Activated CD4-positive, alpha-beta T cell treated with anti-CD3 and anti-CD28 coated beads for 36 hours (primary cell): Measurements from ENCODE around the gene CLCN6. TPM values are rescaled to one million over a fixed set of nuclear protein-coding genes. Genes with fewer than 3 reads are reported as not detected.

Experiments
- ATAC-seq: fragments of 200-7000 bp; cut with Tn5 transposase; one replicate; pipeline ENCODE4 v1.10.0; 2021; ENCODE audit warnings: mild to moderate bottlenecking, moderate library complexity
- CTCF ChIA-PET: fragments of 350-600 bp; sonication (Branson Sonifier 250); formaldehyde crosslinking; loops from one replicate; lab custom pipeline; 2021; ENCODE audit warnings: antibody characterized with exemption; lab: Charles Lee
- POLR2A ChIA-PET: fragments of 350-600 bp; sonication (Branson Sonifier 250); formaldehyde crosslinking; loops from one replicate; lab custom pipeline; 2021; ENCODE audit warnings: antibody characterized with exemption, inconsistent platforms; lab: Charles Lee
- DNase-seq: peaks from one replicate; pipeline ENCODE4 v3.0.0-alpha.2; 2020
- H3K27ac Mint-ChIP-seq: one replicate; pipeline ENCODE4 v1.8.0; 2021; ENCODE audit warnings: mixed read lengths
- H3K27me3 Mint-ChIP-seq: one replicate; pipeline ENCODE4 v1.8.0; 2021; ENCODE audit warnings: mixed read lengths
- H3K36me3 Mint-ChIP-seq: one replicate; pipeline ENCODE4 v1.8.0; 2021; ENCODE audit warnings: low read depth, mixed read lengths
- H3K4me1 Mint-ChIP-seq: one replicate; pipeline ENCODE4 v1.8.0; 2021; ENCODE audit warnings: mixed read lengths
- H3K4me3 Mint-ChIP-seq: one replicate; pipeline ENCODE4 v1.8.0; 2021; ENCODE audit warnings: mild to moderate bottlenecking, moderate library complexity, mixed read lengths
- H3K9me3 Mint-ChIP-seq: one replicate; pipeline ENCODE4 v1.8.0; 2021; ENCODE audit warnings: low read depth, mixed read lengths
- intact Hi-C, 2 experiments: fragments of 100-400 bp; cut with DNase I in 1 of 2; cut with micrococcal nuclease in 1 of 2; formaldehyde crosslinking; loops; one replicate each; pipeline versions ENCODE4 v1.14.2 to v1.15.1; 2022 to 2024; cut with DNase I, micrococcal nuclease
- total RNA-seq, 2 experiments: library from RNA; stranded (reverse); gene quantifications; one replicate each; pipeline ENCODE4 v1.2.3, GENCODE V29; 2021

The CLCN6 gene
- total RNA-seq, 2 experiments from 2014 or later = 9.4 to 9.5 TPM

GRCh38 chr1:11858968-11859871 lies 53.2 kb downstream of the CLCN6 start:
- Mint-ChIP-seq H3K27me3 (peaks cover 46% of the 10 kb centered on the region), H3K27ac (no peak overlapping the region), H3K36me3 (no peaks in the 10 kb centered on the region), H3K9me3 (no peaks in the 10 kb centered on the region), H3K4me3 (no peak overlapping the region), H3K4me1 (no peaks in the 10 kb centered on the region)
- CTCF ChIA-PET = interaction anchor here (0.6 kb wide), 1 partner anchor 48 kb away, joined by 3 read pairs; no protein-coding TSS in a partner anchor
- intact Hi-C loops = no loop called here
- DNase-seq (peak; percentile 82), ATAC-seq (peak; percentile 60)
- POLR2A ChIA-PET = interaction anchor here (1.8 kb wide), 1 partner anchor 49 kb away, joined by 11 read pairs; no protein-coding TSS in a partner anchor

- Mint-ChIP-seq H3K27ac (no peak overlapping the region), H3K27me3 (peaks cover 46% of the 10 kb centered on the region), H3K4me1 (no peaks in the 10 kb centered on the region), H3K4me3 (no peak overlapping the region), H3K9me3 (no peaks in the 10 kb centered on the region), H3K36me3 (no peaks in the 10 kb centered on the region)
- DNase-seq (no peak), ATAC-seq (no peak)
- intact Hi-C loops = no loop called here
- ChIA-PET POLR2A (interaction anchor here (1.8 kb wide), 1 partner anchor 48 kb away, joined by 11 read pairs; no protein-coding TSS in a partner anchor), CTCF (no interaction called here)
Measured at GRCh38 chr1:11860083-11860482, 54.1 kb downstream of the CLCN6 start.

- POLR2A ChIA-PET = interaction anchor here (1.8 kb wide), 1 partner anchor 48 kb away, joined by 11 read pairs; no protein-coding TSS in a partner anchor
- CTCF ChIA-PET = no interaction called here
- intact Hi-C loops = no loop called here
- H3K27ac Mint-ChIP-seq = no peak overlapping the region
- no peak for ATAC-seq
- no peaks in the 10 kb centered on the region for H3K9me3 Mint-ChIP-seq
- peaks cover 46% of the 10 kb centered on the region for H3K27me3 Mint-ChIP-seq
- DNase-seq = no peak
- no peak overlapping the region for H3K4me3 Mint-ChIP-seq
- H3K36me3 Mint-ChIP-seq = no peaks in the 10 kb centered on the region
- no peaks in the 10 kb centered on the region for H3K4me1 Mint-ChIP-seq
Measured at GRCh38 chr1:11860587-11860986, 54.6 kb downstream of the CLCN6 start.

GRCh38 chr1:11862890-11863289 lies 56.9 kb downstream of the CLCN6 start:
- intact Hi-C loops = no loop called here
- Mint-ChIP-seq H3K4me1 (no peaks in the 10 kb centered on the region), H3K36me3 (no peaks in the 10 kb centered on the region), H3K4me3 (no peak overlapping the region), H3K27me3 (peaks cover 34% of the 10 kb centered on the region), H3K27ac (no peak overlapping the region), H3K9me3 (no peaks in the 10 kb centered on the region)
- ChIA-PET POLR2A (no interaction called here), CTCF (no interaction called here)
- DNase-seq = no peak
- no peak for ATAC-seq

GRCh38 chr1:11868331-11868980 lies 62.5 kb downstream of the CLCN6 start:
- DNase-seq (no peak), ATAC-seq (no peak)
- H3K27ac Mint-ChIP-seq = no peak overlapping the region
- peaks cover 3% of the 10 kb centered on the region for H3K27me3 Mint-ChIP-seq
- no peaks in the 10 kb centered on the region for H3K4me1 Mint-ChIP-seq
- no peak overlapping the region for H3K4me3 Mint-ChIP-seq
- intact Hi-C loops = no loop called here
- no peaks in the 10 kb centered on the region for H3K36me3 Mint-ChIP-seq
- POLR2A ChIA-PET = interaction anchor here (2.4 kb wide), 1 partner anchor 41 kb away, joined by 6 read pairs; no protein-coding TSS in a partner anchor
- H3K9me3 Mint-ChIP-seq = no peaks in the 10 kb centered on the region
- CTCF ChIA-PET = no interaction called here

GRCh38 chr1:11869104-11869503 lies 63.1 kb downstream of the CLCN6 start:
- Mint-ChIP-seq H3K9me3 (no peaks in the 10 kb centered on the region), H3K36me3 (no peaks in the 10 kb centered on the region), H3K27me3 (peaks cover 3% of the 10 kb centered on the region), H3K27ac (no peak overlapping the region), H3K4me3 (no peak overlapping the region), H3K4me1 (no peaks in the 10 kb centered on the region)
- CTCF ChIA-PET = no interaction called here
- POLR2A ChIA-PET = interaction anchor here (2.4 kb wide), 1 partner anchor 40 kb away, joined by 6 read pairs; no protein-coding TSS in a partner anchor
- DNase-seq (no peak), ATAC-seq (no peak)
- intact Hi-C loops = no loop called here

GRCh38 chr1:11869650-11870207 lies 63.7 kb downstream of the CLCN6 start:
- POLR2A ChIA-PET = interaction anchor here (2.4 kb wide), 1 partner anchor 40 kb away, joined by 6 read pairs; no protein-coding TSS in a partner anchor
- no peak for ATAC-seq
- no peaks in the 10 kb centered on the region for H3K36me3 Mint-ChIP-seq

GRCh38 chr1:11872545-11872944 lies 66.6 kb downstream of the CLCN6 start:
- POLR2A ChIA-PET = no interaction called here
- H3K9me3 Mint-ChIP-seq = no peaks in the 10 kb centered on the region
- CTCF ChIA-PET = interaction anchor here (0.7 kb wide), 2 partner anchors 121 to 220 kb away, joined by 3 to 4 read pairs; no protein-coding TSS in a partner anchor
- H3K27ac Mint-ChIP-seq = no peak overlapping the region
- H3K36me3 Mint-ChIP-seq = no peaks in the 10 kb centered on the region
- no peak for ATAC-seq
- no peak overlapping the region for H3K4me3 Mint-ChIP-seq
- no peaks in the 10 kb centered on the region for H3K27me3 Mint-ChIP-seq
- H3K4me1 Mint-ChIP-seq = no peaks in the 10 kb centered on the region
- intact Hi-C loops = no loop called here
- DNase-seq = no peak

More at GRCh38 chr1:11869650-11870207, 63.7 kb downstream of the CLCN6 start:
- no peak for DNase-seq
- H3K4me1 Mint-ChIP-seq = no peaks in the 10 kb centered on the region
- intact Hi-C loops = no loop called here
- CTCF ChIA-PET = interaction anchor here (1.4 kb wide), 1 partner anchor 31 kb away, joined by 5 read pairs; no protein-coding TSS in a partner anchor
- no peaks in the 10 kb centered on the region for H3K9me3 Mint-ChIP-seq
- H3K27ac Mint-ChIP-seq = no peak overlapping the region
- no peak overlapping the region for H3K4me3 Mint-ChIP-seq
- H3K27me3 Mint-ChIP-seq = peaks cover 1% of the 10 kb centered on the region

GRCh38 chr1:11873395-11874257 lies 67.6 kb downstream of the CLCN6 start:
- Mint-ChIP-seq H3K4me3 (no peak overlapping the region), H3K36me3 (no peaks in the 10 kb centered on the region), H3K27ac (no peak overlapping the region), H3K27me3 (no peaks in the 10 kb centered on the region), H3K9me3 (no peaks in the 10 kb centered on the region), H3K4me1 (no peaks in the 10 kb centered on the region)
- ATAC-seq (no peak), DNase-seq (no peak)
- CTCF ChIA-PET = interaction anchor here (0.6 to 0.7 kb wide), 3 partner anchors 122 to 221 kb away, joined by 3 to 4 read pairs (median 3); no protein-coding TSS in a partner anchor
- POLR2A ChIA-PET = no interaction called here
- intact Hi-C loops = no loop called here

- Mint-ChIP-seq H3K27me3 (no peaks in the 10 kb centered on the region), H3K36me3 (no peaks in the 10 kb centered on the region), H3K4me1 (no peaks in the 10 kb centered on the region), H3K4me3 (no peak overlapping the region), H3K27ac (no peak overlapping the region), H3K9me3 (no peaks in the 10 kb centered on the region)
- CTCF ChIA-PET = no interaction called here
- intact Hi-C loops = no loop called here
- POLR2A ChIA-PET = no interaction called here
- ATAC-seq = no peak
- DNase-seq = no peak
Measured at GRCh38 chr1:11874258-11874562, 68.2 kb downstream of the CLCN6 start.

GRCh38 chr1:11874624-11875023 lies 68.6 kb downstream of the CLCN6 start:
- intact Hi-C loops = no loop called here
- CTCF ChIA-PET = no interaction called here
- POLR2A ChIA-PET = no interaction called here

More at GRCh38 chr1:11874624-11875023, 68.6 kb downstream of the CLCN6 start:
- no peak for DNase-seq
- Mint-ChIP-seq H3K4me1 (no peaks in the 10 kb centered on the region), H3K27me3 (no peaks in the 10 kb centered on the region), H3K27ac (no peak overlapping the region), H3K4me3 (no peak overlapping the region), H3K9me3 (no peaks in the 10 kb centered on the region), H3K36me3 (no peaks in the 10 kb centered on the region)
- ATAC-seq = no peak
